K562 (cell line): ENCODE measurements around the gene BAIAP2. TPM values are rescaled to one million over a fixed set of nuclear protein-coding genes. Genes with fewer than 3 reads are reported as not detected.

Experiments
- CREM ChIP-seq: IDR thresholded peaks from 2 replicates; pipeline ENCODE4 v1.6.1; 2014; ENCODE audit warnings: antibody characterized with exemption, low read depth
- KDM1A ChIP-seq, 2 experiments: fragments of 450-650 bp; IDR thresholded peaks; 2 replicates each; pipeline ENCODE4 v1.6.1; 2016; ENCODE audit warnings: mild to moderate bottlenecking in 2 of 2
- MTA3 ChIP-seq: fragments of 450-650 bp; formaldehyde crosslinking; IDR thresholded peaks from 2 replicates; pipeline ENCODE4 v1.6.1; 2017; ENCODE audit warnings: mild to moderate bottlenecking, borderline replicate concordance
- NFE2L1 ChIP-seq: fragments of 450-650 bp; IDR thresholded peaks from 2 replicates; pipeline ENCODE4 v1.6.1; 2016; ENCODE audit warnings: missing genetic modification characterization, low read depth, mild to moderate bottlenecking, missing compliant biosample characterization, moderate library complexity, borderline replicate concordance
- NR2C2 ChIP-seq, 2 experiments: fragments of 200-800 bp in 1 of 2; sonication (Bioruptor generic) in 1 of 2; sonication (generic) in 1 of 2; formaldehyde crosslinking in 1 of 2; IDR thresholded peaks; 2 replicates each; pipeline versions ENCODE4 v1.6.1 to v1.8.0; 2016 to 2022; ENCODE audit warnings: mild to moderate bottlenecking in 1 of 2, missing compliant biosample characterization in 1 of 2, missing genetic modification characterization in 1 of 2, missing genetic modification reagents in 1 of 2
- PHF21A ChIP-seq: fragments of 450-650 bp; IDR thresholded peaks from 2 replicates; pipeline ENCODE4 v1.6.1; 2017; ENCODE audit warnings: low read depth, borderline replicate concordance
- PML ChIP-seq: IDR thresholded peaks from 2 replicates; pipeline ENCODE4 v1.6.1; 2012; ENCODE audit warnings: low read length, inconsistent platforms
- SRSF3 ChIP-seq: fragments of 200-400 bp; formaldehyde crosslinking; IDR thresholded peaks from 2 replicates; pipeline ENCODE4 v1.6.1; 2016; ENCODE audit warnings: mild to moderate bottlenecking, low read length, moderate library complexity; ENCODE audit not compliant: insufficient read depth
- TEAD4 ChIP-seq, 2 experiments: sonication (generic) in 1 of 2; formaldehyde crosslinking in 1 of 2; IDR thresholded peaks; 2 replicates each; pipeline versions ENCODE4 v1.6.1 to v1.8.0; 2012 to 2022; ENCODE audit warnings: borderline replicate concordance in 1 of 2, inconsistent platforms in 1 of 2, low read length in 1 of 2, mild to moderate bottlenecking in 1 of 2, missing genetic modification reagents in 1 of 2
- TGIF2 ChIP-seq: sonication (generic); formaldehyde crosslinking; IDR thresholded peaks from 2 replicates; pipeline ENCODE4 v1.8.1; 2022; ENCODE audit warnings: mild to moderate bottlenecking, missing genetic modification reagents, moderate library complexity
- TSC22D4 ChIP-seq: fragments of 450-650 bp; IDR thresholded peaks from 2 replicates; pipeline ENCODE4 v1.6.1; 2016; ENCODE audit warnings: missing genetic modification characterization, missing biosample characterization, control low read depth
- polyA plus RNA-seq, 8 experiments: library from polyadenylated mRNA; depleted of rRNA in 4 of 8; stranded (reverse) in 5 of 8; unstranded in 3 of 8; fragments of >200 nt; fragmentation: Nextera tagmentation in 2 of 8; fragmentation: Illumina TruSeq in 1 of 8; extraction: Ambion mirVana in 2 of 8; extraction: Trizol in 1 of 8; gene quantifications; 2 replicates each; pipeline versions ENCODE4 v1.2.1 to v1.2.3, GENCODE V29; 2011 to 2014; ENCODE audit warnings: inconsistent platforms in 1 of 8, missing spikeins in 1 of 8
- total RNA-seq, 7 experiments: library from RNA; depleted of rRNA in 6 of 7; stranded (reverse); fragments of >200 nt in 6 of 7; fragmentation: Illumina TruSeq in 2 of 7; extraction: Trizol in 2 of 7; gene quantifications; 2 replicates each; pipeline versions ENCODE4 v1.2.1 to v1.2.3, GENCODE V29; 2011 to 2021; ENCODE audit warnings: low replicate concordance in 1 of 7
- TF ChIP-seq, protein P1 (sequence below): fragments of 450-650 bp; IDR thresholded peaks from 2 replicates; pipeline ENCODE4 v1.6.1; 2018; ENCODE audit not compliant: partially characterized antibody
- TF ChIP-seq, protein P2 (sequence below): fragments of 250-450 bp; sonication (Bioruptor Pico); IDR thresholded peaks from 2 replicates; pipeline ENCODE4 v1.5.0; 2020; ENCODE audit warnings: mild to moderate bottlenecking
- TF ChIP-seq, protein P3 (sequence below): fragments of 200-800 bp; sonication (Bioruptor generic); IDR thresholded peaks from 2 replicates; pipeline ENCODE4 v1.6.1; 2016; ENCODE audit warnings: missing genetic modification characterization, missing compliant biosample characterization

BAIAP2 gene
- total and polyA plus RNA-seq, 9 of the 15 experiments (the other 6 are each of a cell fraction or from before 2014, with no cell fraction given), result 2.3 to 51.6 (median 18.4) TPM

DNA sequence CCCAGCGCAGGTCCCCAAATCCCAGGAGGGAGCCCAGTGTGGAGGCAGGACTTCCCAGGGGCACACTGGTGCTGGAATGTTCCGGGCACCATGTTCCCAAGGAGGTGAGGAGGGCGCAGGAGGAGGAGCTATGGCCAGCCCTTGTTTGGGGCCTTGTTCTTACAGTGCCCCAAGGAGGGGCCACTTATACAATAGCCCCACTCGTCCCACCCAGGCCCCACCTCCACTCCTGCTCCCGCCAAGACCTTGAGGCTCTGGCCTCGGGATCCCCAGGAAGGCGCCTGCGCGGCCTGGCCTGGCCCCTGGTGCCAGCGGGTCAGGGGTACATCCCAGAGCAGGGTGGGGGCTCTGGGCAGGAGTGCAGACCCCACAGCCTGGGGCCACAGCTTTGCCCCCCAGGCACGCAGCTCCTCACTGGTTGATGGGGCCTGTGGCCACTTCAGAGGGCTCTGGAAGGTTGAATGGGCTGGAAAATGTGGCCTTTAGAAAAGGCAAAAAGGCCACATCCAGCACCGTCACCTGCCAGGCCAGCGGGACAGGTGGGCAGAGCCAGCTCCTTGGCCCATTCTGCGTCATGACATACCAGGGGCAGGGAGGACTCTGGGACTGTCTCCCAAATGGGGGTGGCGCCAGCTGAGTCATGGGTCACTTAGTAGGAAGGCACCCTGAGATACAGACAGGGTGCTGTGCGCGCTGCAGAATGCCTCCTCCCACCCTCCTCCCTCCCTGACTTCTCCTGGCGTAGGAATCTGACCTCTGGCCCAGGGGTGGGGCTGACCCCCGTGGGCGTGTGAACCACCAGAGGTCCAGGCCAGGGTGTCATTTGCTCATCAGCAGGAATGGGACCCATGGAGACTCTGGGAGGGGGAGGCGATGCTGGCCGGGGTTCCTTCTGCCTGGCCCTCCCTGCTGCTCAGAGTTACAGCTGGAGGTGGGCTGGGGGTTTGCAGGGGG, 98.1 kb downstream of the BAIAP2 start (continued):
- TF ChIP-seq SRSF3 (no peak), TSC22D4 (no peak), KDM1A (IDR thresholded peaks at IDR 0.05) (peak in 1 of 2 experiments; percentile 46; a peak in 2 of 4 replicates), NFE2L1 (tag) (no peak), MTA3 (no peak), CREM (0 out of 2 replicates have a peak, but pooled peaks have one; percentile 6), TEAD4 (IDR thresholded peaks at IDR 0.05; ENCODE audit: low read length) (no peak), TEAD4 (CRISPR knock-in tag; IDR thresholded peaks at IDR 0.05; ENCODE audit: borderline replicate concordance) (no peak), PML (no peak), TGIF2 (no peak), NR2C2 (CRISPR knock-in tag; IDR thresholded peaks at IDR 0.05) (0 out of 2 replicates have a peak, but pooled peaks have one; percentile 32), NR2C2 (tag; IDR thresholded peaks at IDR 0.05) (peak; percentile 67), PHF21A (no peak)
- TF ChIP-seq, protein P1, sequence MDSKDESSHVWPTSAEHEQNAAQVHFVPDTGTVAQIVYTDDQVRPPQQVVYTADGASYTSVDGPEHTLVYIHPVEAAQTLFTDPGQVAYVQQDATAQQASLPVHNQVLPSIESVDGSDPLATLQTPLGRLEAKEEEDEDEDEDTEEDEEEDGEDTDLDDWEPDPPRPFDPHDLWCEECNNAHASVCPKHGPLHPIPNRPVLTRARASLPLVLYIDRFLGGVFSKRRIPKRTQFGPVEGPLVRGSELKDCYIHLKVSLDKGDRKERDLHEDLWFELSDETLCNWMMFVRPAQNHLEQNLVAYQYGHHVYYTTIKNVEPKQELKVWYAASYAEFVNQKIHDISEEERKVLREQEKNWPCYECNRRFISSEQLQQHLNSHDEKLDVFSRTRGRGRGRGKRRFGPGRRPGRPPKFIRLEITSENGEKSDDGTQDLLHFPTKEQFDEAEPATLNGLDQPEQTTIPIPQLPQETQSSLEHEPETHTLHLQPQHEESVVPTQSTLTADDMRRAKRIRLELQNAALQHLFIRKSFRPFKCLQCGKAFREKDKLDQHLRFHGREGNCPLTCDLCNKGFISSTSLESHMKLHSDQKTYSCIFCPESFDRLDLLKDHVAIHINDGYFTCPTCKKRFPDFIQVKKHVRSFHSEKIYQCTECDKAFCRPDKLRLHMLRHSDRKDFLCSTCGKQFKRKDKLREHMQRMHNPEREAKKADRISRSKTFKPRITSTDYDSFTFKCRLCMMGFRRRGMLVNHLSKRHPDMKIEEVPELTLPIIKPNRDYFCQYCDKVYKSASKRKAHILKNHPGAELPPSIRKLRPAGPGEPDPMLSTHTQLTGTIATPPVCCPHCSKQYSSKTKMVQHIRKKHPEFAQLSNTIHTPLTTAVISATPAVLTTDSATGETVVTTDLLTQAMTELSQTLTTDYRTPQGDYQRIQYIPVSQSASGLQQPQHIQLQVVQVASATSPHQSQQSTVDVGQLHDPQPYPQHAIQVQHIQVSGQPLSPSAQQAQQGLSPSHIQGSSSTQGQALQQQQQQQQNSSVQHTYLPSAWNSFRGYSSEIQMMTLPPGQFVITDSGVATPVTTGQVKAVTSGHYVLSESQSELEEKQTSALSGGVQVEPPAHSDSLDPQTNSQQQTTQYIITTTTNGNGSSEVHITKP, result peak; percentile 45
- TF ChIP-seq, protein P2, sequence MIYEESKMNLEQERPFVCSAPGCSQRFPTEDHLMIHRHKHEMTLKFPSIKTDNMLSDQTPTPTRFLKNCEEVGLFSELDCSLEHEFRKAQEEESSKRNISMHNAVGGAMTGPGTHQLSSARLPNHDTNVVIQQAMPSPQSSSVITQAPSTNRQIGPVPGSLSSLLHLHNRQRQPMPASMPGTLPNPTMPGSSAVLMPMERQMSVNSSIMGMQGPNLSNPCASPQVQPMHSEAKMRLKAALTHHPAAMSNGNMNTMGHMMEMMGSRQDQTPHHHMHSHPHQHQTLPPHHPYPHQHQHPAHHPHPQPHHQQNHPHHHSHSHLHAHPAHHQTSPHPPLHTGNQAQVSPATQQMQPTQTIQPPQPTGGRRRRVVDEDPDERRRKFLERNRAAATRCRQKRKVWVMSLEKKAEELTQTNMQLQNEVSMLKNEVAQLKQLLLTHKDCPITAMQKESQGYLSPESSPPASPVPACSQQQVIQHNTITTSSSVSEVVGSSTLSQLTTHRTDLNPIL (CRISPR knock-in tag), result no peak
- TF ChIP-seq, protein P3, sequence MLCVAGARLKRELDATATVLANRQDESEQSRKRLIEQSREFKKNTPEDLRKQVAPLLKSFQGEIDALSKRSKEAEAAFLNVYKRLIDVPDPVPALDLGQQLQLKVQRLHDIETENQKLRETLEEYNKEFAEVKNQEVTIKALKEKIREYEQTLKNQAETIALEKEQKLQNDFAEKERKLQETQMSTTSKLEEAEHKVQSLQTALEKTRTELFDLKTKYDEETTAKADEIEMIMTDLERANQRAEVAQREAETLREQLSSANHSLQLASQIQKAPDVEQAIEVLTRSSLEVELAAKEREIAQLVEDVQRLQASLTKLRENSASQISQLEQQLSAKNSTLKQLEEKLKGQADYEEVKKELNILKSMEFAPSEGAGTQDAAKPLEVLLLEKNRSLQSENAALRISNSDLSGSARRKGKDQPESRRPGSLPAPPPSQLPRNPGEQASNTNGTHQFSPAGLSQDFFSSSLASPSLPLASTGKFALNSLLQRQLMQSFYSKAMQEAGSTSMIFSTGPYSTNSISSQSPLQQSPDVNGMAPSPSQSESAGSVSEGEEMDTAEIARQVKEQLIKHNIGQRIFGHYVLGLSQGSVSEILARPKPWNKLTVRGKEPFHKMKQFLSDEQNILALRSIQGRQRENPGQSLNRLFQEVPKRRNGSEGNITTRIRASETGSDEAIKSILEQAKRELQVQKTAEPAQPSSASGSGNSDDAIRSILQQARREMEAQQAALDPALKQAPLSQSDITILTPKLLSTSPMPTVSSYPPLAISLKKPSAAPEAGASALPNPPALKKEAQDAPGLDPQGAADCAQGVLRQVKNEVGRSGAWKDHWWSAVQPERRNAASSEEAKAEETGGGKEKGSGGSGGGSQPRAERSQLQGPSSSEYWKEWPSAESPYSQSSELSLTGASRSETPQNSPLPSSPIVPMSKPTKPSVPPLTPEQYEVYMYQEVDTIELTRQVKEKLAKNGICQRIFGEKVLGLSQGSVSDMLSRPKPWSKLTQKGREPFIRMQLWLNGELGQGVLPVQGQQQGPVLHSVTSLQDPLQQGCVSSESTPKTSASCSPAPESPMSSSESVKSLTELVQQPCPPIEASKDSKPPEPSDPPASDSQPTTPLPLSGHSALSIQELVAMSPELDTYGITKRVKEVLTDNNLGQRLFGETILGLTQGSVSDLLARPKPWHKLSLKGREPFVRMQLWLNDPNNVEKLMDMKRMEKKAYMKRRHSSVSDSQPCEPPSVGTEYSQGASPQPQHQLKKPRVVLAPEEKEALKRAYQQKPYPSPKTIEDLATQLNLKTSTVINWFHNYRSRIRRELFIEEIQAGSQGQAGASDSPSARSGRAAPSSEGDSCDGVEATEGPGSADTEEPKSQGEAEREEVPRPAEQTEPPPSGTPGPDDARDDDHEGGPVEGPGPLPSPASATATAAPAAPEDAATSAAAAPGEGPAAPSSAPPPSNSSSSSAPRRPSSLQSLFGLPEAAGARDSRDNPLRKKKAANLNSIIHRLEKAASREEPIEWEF (CRISPR knock-in tag), result no peak
